Astrocyte of the cerebellum (primary cell): ENCODE measurements around the gene FGR.
A peak's percentile ranks its signal among the peaks of the same experiment; 100 is the strongest.
"Not testable (repeated sequence)": the region's sequence is repeated elsewhere in the genome, so short reads cannot be mapped to it uniquely, and the experiment has no call there.

Experiments used
- DNase-seq: peaks from one replicate; pipeline ENCODE4 v3.0.0-alpha.2; 2011; ENCODE audit warnings: low read depth
- H3K4me3 ChIP-seq: 2 replicates; pipeline ENCODE4 v1.5.1; 2011; ENCODE audit warnings: mild to moderate bottlenecking, low read depth, low read length, moderate library complexity
- CTCF ChIP-seq: IDR thresholded peaks from 2 replicates; pipeline ENCODE4 v1.5.1; 2012; ENCODE audit warnings: low read length, low read depth, moderate library complexity, mild to moderate bottlenecking; ENCODE audit errors: missing control alignments
- in situ Hi-C: cut with HindIII; loops from 2 replicates; pipeline ENCODE4 v1.10.0; 2017; ENCODE audit warnings: low sequenced_read_pairs

Gene FGR

GRCh38 chr1:27634177-27634984 lies 604 bp downstream of the FGR start:
- no peak for DNase-seq
- no peak for TF ChIP-seq CTCF
- in situ Hi-C loops: no loop called here
- H3K4me3 ChIP-seq: peak overlapping the region; percentile 31

GRCh38 chr1:27633640-27634176 lies 1.3 kb downstream of the FGR start:
- TF ChIP-seq CTCF: no peak
- no peak for DNase-seq
- H3K4me3 ChIP-seq: peak overlapping the region; percentile 31
- in situ Hi-C loops: no loop called here

GRCh38 chr1:27633298-27633610 lies 1.7 kb downstream of the FGR start:
- DNase-seq: no peak
- H3K4me3 ChIP-seq: no peak overlapping the region
- no peak for TF ChIP-seq CTCF
- in situ Hi-C loops: no loop called here

DNA sequence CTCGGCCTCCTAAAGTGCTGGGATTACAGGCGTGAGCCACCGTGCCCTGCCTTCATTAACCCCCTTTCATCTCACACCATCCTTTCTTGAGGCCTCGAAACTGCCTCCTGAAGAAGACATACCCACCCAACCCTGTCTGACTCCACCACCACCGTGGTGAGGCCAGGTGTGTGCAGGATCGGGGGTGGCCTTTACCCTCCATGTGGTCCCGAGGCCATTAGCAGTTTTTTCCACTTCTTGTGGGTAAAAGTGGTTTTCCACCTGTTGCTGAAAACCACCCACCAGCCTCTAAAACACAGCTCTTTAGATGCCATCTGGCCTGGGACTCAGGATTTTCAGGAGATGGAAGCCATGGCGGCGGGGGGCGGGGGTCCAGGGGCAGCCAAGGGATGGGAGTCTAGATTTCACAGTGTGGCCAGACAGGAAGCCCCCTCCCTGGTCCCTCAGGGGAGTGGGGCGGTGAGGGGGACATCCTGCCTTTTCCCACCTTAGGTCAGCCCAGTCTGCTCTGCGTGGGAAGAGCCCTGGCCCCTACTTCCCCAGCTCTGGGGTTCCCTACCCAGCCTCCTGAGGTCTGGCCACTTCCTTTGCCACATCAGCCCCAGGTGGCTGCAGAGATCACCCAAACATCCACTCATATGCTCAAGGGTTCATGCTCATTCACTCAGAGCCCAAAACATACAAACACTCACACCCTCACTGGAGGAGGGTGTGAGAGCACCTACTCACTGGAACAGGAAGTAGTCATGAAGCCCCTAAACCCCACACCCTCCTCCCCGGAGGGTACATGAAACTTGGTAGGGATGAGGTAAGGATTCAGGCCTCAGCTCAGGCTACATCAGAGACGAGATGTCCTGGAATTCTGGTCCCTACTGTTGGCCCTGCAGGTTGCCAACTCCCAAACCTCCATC lies 2.3 kb downstream of the FGR start:
- no peak for DNase-seq
- H3K4me3 ChIP-seq: no peak overlapping the region
- TF ChIP-seq CTCF: no peak
- in situ Hi-C loops: no loop called here

DNA sequence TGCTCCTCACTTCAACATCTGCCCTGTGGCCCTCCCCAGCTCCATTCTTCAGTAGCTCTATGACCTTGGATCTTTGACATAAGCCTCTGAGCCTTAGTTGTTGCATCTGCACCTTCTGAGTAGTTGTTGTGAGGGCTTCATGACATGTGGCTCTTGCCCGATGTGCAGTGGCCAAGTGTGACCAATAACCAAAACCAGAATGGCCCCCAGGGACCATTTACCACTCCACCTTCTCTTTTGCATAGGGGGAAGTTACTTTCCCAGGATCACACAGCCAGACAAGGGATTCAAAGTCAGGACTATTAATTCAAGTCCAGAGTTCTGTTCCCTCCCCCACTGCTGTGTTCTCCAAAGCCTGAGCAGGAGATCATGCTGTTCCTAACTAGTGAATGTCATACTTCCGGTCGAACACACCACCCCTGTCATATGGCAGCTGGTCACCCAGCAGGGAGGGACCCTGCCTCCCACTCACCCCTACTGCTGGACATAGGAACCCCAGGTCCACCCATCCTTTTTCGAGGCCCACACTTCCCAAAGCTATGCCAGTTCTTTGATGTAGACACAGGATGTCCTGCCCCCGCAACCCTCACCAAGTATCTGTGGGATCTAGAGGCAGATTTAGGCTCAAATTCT lies 4.0 kb downstream of the FGR start:
- no peak overlapping the region for H3K4me3 ChIP-seq
- TF ChIP-seq CTCF: no peak
- DNase-seq: no peak
- in situ Hi-C loops: no loop called here

- no peak for DNase-seq
- no peak for TF ChIP-seq CTCF
- in situ Hi-C loops: no loop called here
- no peak overlapping the region for H3K4me3 ChIP-seq
Measured at GRCh38 chr1:27628712-27629111, 6.3 kb downstream of the FGR start.

- DNase-seq, in situ Hi-C loops, H3K4me3 ChIP-seq: not testable (repeated sequence)
Measured at GRCh38 chr1:27627733-27628132, 7.3 kb downstream of the FGR start.
